Cerebellar nuclear complex (tissue), 1 donor: Measurements from ENCODE around the gene IGF2R.
"Not testable (repeated sequence)": the region's sequence is repeated elsewhere in the genome, so short reads cannot be mapped to it uniquely, and the experiment has no call there.

Source experiments
- DNase-seq, 2 experiments: peaks; one replicate each; lab custom pipeline; 2025; lab: John Stamatoyannopoulos, UW

The IGF2R gene

DNA sequence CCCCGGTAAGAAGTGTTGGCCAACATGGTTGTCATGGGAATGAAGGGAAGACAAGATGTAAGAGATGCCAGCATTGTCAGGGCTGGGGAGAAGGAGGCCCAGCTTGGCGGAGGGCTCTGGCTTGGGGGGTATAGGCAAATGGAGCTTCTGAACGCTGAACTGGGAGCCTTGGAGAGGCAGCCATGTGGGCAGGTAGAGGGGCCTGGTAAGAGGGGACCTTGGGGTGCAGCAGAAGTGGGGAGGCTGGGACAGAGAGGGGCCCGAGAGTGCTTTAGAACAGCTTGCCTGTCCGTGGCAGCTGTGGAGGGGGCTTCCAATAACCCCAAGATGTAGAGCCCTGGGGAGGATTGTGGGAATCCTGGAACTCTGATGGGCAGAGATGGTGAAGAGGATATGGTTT, 155.7 kb downstream of the IGF2R start:
- DNase-seq: no peak

DNA sequence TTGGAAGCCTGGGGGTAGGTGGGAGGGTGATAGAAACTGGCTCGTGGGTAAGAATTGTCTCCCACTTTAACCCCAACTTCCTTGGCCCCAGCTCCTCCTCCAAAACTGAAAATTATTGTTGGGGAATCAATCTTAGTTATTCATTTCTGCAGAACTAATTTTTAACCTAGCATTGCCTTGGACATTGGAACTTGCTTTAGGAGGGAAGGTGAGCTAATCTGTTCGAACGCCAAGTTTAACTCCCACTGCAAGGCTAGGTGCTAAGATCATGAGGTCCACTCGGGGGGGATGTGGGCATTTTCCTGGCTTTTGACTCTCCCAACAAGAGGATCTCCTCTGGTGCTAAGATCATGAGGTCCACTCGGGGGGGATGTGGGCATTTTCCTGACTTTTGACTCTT, 156.2 kb downstream of the IGF2R start:
- DNase-seq: not testable (repeated sequence)

DNA sequence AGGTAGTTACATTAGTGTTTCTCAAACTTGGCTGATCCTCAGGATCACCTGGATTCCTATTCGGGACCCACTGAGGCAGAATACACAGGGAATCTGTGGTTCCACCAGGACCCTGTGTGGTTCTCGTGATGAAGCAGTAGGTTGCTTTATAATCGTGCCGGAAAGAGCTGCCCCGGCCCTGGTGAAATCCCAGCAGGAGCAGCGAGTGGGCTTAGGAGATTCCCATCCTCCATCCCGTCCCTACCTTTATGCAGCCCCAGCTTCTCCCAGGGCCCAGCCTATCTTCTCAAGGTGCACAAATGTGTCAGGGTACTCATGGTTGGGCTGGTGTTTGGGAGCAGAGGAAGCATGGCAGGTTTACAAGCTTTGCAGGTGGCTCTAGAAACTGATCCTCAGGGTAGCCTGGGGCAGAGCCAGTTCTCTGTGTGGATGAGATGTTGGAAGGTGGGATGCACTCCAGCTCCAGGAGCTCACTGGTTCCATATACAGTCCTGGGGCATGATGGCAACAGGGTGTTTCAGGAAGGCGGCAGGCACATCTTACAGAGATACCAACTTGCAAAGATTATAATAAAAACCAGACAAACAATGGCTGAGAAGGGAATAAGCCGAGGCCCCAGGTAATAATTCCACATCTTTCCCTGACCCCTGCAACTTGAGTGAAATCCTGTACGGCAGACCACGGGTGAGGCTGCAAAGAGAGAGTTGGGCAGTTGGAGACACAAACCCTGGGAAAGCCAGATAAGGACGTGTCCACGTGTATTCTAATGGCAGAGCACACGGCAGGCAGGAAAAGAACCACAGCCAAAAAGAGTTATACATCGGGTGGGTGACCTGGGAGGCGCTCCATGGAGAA, 158.6 kb downstream of the IGF2R start:
- no peak for DNase-seq

DNA sequence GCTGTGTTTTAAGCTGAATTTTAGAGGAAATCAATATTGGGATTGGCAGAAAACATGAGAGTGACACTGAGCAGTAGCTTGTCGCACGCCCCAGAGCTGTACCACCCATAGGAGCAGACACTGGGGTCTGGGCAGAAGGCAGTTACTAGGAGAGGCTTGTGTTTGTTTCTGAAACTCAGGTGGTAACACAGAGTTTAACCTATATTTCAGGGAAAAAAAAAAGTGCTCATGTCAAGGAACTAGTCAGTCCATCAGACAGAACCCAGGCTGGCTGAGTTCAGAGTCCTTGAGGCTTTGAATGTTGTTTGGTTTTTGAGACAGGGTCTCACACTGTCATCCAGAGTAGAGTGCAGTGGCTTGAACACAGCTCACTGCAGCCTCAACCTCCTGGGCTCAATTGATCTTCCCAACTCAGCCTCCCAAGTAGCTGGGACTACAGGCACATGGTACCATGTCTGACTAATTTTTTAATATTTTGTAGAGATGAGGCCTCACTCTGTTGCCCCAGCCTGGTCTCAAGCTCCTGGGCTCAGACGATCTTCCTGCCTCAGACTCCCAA, 159.3 kb downstream of the IGF2R start:
- no peak for DNase-seq

GRCh38 chr6:160128879-160129516, 160.1 kb downstream of the IGF2R start:
- DNase-seq: no peak

DNA sequence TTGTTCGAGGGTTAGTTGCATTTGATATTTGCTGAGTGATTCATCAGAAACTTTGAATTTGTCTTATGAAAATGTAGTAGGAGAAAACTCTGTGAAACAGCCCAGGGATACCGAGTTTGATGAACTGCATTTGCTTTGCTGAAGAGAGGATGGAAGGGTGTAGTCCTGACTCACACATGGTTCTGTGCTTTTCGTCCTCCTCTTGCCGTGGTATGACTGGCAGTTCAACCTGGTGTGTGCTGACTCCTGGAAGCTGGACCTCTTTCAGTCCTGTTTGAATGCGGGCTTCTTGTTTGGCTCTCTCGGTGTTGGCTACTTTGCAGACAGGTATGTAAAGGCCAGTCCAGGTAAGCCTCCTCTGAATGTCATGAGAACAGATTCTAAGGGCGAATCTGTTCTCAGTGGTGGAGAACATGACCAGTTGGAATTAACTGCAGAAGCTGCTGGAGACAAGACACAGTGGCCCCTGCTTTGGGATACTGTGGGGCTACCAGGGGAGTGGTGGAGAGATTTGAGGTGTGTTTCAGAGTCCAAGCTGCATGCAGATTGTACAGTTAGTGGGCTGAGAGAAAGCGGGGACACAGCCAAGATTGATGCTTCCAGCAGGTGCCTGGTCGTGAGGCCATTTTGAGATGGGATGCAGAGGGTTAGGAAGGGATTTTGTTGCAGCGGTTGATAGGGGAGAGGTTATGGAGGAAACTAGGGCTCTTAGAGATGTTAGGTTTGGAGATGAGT, 161.2 kb downstream of the IGF2R start:
- DNase-seq: no peak

- no peak for DNase-seq
These were observed 162.0 kb downstream of the IGF2R start for GRCh38 chr6:160130729-160131484.

DNA sequence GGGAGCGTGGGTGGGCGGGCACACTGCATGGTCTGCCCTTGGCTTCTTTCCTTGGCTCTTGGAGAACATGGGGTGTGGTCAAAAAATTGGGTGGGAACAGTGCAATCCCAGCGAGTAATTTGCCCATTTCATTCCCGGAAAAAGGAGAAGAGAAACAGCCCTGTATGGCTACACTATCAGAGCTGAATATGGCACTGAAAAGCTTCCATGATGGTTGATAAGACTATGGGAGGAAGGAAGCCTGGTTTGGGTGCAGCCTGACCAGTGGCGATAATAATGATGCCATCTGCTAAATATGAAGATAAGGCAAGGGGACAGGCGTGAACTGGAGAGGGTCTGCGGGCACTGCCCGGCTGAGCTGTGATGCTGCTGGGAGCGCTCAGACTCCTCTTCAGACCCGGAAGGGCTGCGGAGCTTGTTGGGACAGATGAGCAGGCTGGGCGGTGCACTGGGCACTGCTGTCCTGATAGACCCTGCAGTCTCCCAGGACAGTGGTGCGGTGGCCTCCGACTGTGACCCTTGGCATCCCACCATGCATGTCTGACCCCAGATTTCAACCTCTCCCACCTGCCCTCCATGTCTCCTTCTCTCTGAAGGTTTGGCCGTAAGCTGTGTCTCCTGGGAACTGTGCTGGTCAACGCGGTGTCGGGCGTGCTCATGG, 162.9 kb downstream of the IGF2R start:
- DNase-seq: no peak

- no peak for DNase-seq
These were observed 163.4 kb downstream of the IGF2R start for GRCh38 chr6:160132297-160132637.

GRCh38 chr6:160132776-160133338, 164.0 kb downstream of the IGF2R start:
- DNase-seq: no peak

DNA sequence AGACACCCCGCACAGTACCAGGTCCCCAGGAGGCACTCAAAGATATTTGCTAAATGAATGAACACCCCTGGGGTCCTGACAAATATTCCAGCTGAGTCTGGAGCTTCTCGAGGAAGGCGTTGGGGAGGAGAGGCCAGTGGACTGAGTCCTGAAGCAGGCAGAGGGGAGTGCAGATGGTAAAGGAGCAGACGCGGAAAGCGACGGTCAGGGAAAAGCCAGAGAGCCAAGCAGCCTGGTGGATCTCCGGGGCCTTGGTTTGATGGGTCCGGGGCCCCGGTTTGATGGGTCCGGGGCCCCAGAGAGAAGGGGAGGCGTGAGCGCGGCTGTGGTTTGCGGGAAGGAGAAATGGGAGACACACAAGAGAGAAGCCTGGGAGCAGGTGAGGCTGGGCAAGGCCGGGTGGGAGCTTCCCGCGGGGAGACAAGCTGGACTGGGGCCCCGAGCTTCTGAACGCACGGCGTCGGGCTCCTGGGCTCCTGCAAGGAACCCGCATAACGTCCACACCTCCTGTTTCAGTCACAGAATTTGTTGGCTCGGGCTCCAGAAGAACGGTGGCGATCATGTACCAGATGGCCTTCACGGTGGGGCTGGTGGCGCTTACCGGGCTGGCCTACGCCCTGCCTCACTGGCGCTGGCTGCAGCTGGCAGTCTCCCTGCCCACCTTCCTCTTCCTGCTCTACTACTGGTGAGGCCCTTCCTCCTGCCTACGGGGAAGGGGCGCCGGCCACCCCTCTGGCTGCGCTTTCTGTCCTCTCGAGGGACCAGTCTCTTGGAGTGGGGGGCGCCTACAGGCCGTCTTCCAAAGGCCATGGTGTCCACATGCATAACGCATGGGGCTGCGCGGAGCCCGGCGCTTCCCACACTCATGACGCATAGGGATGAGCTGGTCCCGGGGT, 164.8 kb downstream of the IGF2R start:
- no peak for DNase-seq

- DNase-seq: not testable (repeated sequence)
These were observed 165.5 kb downstream of the IGF2R start for GRCh38 chr6:160134337-160134751.

DNA sequence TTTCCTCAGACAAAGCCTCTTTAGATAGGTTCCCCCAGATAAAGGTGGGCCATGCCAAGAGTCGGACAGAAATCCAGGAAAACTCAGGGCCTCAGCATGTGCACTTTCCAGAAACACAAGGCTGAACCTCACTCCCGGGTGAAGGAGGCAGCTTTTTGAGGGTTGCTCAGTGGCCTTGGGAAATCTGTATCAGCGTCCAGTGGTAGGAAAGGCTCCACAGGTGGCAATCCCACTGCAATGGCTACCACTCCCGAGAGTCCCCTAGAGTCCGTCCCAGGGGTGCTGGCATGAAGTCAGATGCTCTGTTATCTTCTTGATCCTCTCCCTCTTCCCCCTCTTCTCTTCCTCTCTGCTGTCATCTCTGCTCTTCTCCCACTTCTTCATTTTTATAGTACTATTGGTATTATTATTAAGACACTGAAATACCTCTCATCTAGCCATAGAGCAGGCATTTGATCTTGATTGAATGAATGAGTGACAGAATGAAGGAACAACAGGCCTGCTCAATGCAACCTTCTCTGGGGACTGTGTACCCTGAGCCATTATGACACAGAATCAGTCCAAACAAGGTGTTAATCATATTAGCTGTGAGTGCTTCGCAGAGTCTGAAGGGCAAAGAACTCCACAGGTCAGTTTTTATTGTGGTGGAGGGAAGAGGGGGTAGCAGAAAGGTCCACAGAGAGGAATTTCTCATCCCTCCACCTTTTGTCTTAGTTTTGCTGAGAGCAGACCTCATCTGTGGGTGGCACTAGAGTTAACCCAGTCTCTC, 166.1 kb downstream of the IGF2R start:
- DNase-seq: no peak

DNA sequence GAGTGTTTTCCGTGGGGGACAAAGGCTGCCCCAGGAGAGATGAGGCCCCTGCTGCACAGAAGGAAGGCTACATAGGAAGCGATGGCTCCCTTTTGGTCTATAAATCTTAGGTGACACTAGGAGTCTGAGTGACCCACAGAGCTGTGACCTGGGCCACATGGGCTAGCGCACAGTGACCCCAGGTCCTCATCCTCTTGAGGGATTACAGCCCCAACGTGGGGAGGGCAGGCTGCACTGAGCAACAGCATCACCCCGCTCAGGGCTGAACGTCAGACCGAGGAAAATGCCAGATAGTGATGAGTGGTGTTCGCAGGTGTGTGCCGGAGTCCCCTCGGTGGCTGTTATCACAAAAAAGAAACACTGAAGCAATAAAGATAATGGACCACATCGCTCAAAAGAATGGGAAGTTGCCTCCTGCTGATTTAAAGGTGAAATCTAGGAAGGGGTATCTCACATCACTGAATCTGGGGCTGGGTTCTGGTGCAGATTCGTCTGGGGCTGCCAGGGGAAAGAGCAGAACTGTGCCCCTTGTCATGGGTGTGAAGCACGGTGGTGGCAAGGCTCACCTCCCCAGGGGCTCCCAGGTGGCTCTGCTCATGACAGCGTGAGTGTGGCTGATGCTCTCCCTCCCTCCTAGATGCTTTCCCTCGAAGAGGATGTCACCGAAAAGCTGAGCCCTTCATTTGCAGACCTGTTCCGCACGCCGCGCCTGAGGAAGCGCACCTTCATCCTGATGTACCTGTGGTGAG, 167.2 kb downstream of the IGF2R start:
- no peak for DNase-seq

DNA sequence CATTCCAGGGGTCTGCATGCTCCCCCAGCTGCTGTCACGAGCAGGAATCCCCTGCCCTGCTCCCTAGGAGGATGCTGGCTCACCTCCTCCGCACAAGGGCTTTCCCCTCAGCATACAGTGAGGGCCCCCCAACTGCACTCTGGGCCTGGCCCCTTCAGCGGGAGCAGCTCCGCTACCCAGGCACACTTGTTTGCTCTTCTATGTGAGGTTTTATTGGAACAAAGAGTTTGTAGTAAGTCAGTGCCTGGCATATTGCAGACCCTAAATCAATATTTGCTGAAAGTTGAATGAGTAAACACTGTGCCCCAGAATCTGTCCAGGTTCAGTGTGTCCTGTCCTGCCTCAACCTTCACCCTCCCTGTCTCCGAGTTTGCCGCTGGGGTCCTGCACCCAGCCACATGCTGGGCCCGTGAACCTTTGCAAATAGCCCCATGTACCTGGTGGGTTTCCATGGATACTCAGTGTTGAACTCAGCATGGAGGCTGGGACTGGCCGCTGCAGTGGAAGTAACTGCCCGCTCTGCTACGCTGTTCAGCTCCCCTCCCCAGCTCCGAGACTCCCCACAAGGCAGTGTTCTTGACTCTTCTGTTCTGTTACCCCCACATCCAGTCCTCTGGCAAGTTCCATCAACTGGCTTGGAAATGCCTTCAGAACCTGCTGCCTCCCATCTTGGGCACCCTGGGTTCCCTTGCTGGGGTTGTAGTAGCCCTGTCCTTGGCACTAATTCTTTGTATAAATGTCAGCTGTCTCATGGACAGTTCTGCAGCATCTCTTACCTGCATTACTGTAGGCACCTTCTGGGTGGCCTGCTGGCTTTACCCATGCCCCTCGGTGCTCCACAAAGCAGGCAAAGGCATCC, 168.5 kb downstream of the IGF2R start:
- no peak for DNase-seq

GRCh38 chr6:160137989-160138835, 169.3 kb downstream of the IGF2R start:
- DNase-seq: no peak
